Measurements from ENCODE around the gene ARL8B. TPM values are rescaled to one million over a fixed set of nuclear protein-coding genes. Genes with fewer than 3 reads are reported as not detected.

The ARL8B gene
- total RNA-seq, 4 donors from 2014 or later, result 44.2 to 64.8 (median 49.9) TPM

DNA sequence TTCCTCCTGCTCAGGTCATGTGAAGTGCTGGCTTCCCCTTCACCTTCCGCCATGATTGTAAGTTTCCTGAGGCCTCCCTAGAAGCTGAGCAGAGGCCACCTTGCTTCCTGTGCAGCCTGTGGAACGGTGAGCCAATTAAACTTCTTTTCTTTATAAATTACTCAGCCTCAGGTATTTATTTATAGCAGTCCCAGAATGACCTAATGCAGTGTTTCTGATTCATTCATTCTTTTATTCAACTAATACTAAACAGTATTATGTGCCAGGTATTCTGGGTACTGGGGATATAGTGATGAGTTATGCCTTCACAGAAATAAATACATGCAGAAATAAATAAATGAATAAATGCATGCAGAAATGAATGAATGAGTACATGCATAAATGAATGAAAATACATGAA, 107.3 kb downstream of the ARL8B start:
- TF ChIP-seq, protein P1, sequence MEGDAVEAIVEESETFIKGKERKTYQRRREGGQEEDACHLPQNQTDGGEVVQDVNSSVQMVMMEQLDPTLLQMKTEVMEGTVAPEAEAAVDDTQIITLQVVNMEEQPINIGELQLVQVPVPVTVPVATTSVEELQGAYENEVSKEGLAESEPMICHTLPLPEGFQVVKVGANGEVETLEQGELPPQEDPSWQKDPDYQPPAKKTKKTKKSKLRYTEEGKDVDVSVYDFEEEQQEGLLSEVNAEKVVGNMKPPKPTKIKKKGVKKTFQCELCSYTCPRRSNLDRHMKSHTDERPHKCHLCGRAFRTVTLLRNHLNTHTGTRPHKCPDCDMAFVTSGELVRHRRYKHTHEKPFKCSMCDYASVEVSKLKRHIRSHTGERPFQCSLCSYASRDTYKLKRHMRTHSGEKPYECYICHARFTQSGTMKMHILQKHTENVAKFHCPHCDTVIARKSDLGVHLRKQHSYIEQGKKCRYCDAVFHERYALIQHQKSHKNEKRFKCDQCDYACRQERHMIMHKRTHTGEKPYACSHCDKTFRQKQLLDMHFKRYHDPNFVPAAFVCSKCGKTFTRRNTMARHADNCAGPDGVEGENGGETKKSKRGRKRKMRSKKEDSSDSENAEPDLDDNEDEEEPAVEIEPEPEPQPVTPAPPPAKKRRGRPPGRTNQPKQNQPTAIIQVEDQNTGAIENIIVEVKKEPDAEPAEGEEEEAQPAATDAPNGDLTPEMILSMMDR (IDR thresholded peaks at IDR 0.05), result no peak
- ATAC-seq (ENCODE audit: low FRiP score), result no peak

More for the DNA sequence above, 107.3 kb downstream of the ARL8B start:
- DNase-seq (ENCODE audit: low spot score), result no peak

Small RNA genes lying within 50 kb of the gene (small RNA-seq; reads per million reads assigned to genes)
- gene AC090955.1 (not detected), gene RF00019 (not detected)

Other genes starting within 250 kb of the ARL8B start
- 100 to 1,000 TPM in 1 of 4 donors, 10 to 100 TPM in 3; 16.3 to 101 (median 59.1) TPM for gene BHLHE40, start 142.9 kb upstream of the ARL8B start, total RNA-seq
- 10 to 100 TPM; 32.7 to 69.4 (median 49.9) TPM for gene EDEM1, start 65.4 kb downstream of the ARL8B start, total RNA-seq

All from omental fat pad (tissue), 4 donors.